NCI-H1092 (cell line): ENCODE measurements around the gene CELF4.

Experiments
- DNase-seq: peaks from one replicate; lab custom pipeline; 2025; lab: John Stamatoyannopoulos, UW

The CELF4 gene

GRCh38 chr18:37280701-37281393 is 284.8 kb downstream of the CELF4 start:
- DNase-seq, result no peak

- DNase-seq, result no peak
Observed at GRCh38 chr18:37277804-37278203, 287.8 kb downstream of the CELF4 start.

- no peak for DNase-seq
Observed at GRCh38 chr18:37276111-37276890, 289.3 kb downstream of the CELF4 start.

GRCh38 chr18:37275237-37275741 is 290.3 kb downstream of the CELF4 start:
- no peak for DNase-seq

GRCh38 chr18:37274309-37275236 is 291.0 kb downstream of the CELF4 start:
- no peak for DNase-seq

GRCh38 chr18:37272841-37273240 is 292.8 kb downstream of the CELF4 start:
- no peak for DNase-seq

- DNase-seq, result no peak
Observed at GRCh38 chr18:37272226-37272625, 293.4 kb downstream of the CELF4 start.

GRCh38 chr18:37270666-37271052 is 294.9 kb downstream of the CELF4 start:
- no peak for DNase-seq

- DNase-seq, result no peak
Observed at GRCh38 chr18:37270038-37270665, 295.4 kb downstream of the CELF4 start.

- DNase-seq, result no peak
Observed at GRCh38 chr18:37266290-37266689, 299.3 kb downstream of the CELF4 start.

GRCh38 chr18:37265382-37265781 is 300.2 kb downstream of the CELF4 start:
- DNase-seq, result peak; percentile 36

GRCh38 chr18:37264956-37265355 is 300.6 kb downstream of the CELF4 start:
- no peak for DNase-seq

- DNase-seq, result no peak
Observed at GRCh38 chr18:37261988-37262387, 303.6 kb downstream of the CELF4 start.

- no peak for DNase-seq
Observed at GRCh38 chr18:37261246-37261840, 304.3 kb downstream of the CELF4 start.

GRCh38 chr18:37260367-37261093 is 305.1 kb downstream of the CELF4 start:
- no peak for DNase-seq

- DNase-seq, result no peak
Observed at GRCh38 chr18:37259711-37260110, 305.9 kb downstream of the CELF4 start.

- no peak for DNase-seq
Observed at GRCh38 chr18:37258819-37259218, 306.8 kb downstream of the CELF4 start.

GRCh38 chr18:37258131-37258530 is 307.5 kb downstream of the CELF4 start:
- DNase-seq, result no peak

GRCh38 chr18:37254973-37255372 is 310.6 kb downstream of the CELF4 start:
- DNase-seq, result no peak

- DNase-seq, result no peak
Observed at GRCh38 chr18:37254236-37254754, 311.3 kb downstream of the CELF4 start.
